WI38 (cell line): ENCODE measurements around the gene CAPN7.

Experiments
- H3K4me3 ChIP-seq: 2 replicates; pipeline ENCODE4 v1.5.1; 2011; ENCODE audit warnings: low read depth, mild to moderate bottlenecking, control low read depth, low read length
- TF ChIP-seq, protein P1 (sequence below): IDR thresholded peaks from 2 replicates; pipeline ENCODE4 v1.5.1; 2012; ENCODE audit warnings: low read depth, mild to moderate bottlenecking, control low read depth, low read length

The CAPN7 gene

DNA sequence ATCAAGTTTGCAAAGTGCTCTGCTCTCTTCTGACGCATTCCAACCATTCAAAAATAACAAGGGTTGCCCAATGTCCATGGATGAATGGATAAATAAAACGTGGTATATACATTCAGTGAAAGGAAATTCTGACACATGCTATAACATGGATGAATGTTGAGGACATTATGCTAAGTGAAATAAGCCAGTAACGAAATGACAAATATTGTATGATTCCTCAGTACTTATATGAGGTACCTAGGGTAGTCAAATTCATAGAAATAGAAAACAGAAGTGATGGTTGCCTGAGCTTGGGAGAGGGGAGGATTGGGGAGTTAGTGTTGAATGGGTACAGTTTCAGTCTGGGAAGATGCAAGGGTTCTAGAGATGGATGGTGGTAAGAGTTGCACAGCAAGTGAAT is 92.5 kb downstream of the CAPN7 start:
- no peak overlapping the region for H3K4me3 ChIP-seq
- TF ChIP-seq, protein P1, sequence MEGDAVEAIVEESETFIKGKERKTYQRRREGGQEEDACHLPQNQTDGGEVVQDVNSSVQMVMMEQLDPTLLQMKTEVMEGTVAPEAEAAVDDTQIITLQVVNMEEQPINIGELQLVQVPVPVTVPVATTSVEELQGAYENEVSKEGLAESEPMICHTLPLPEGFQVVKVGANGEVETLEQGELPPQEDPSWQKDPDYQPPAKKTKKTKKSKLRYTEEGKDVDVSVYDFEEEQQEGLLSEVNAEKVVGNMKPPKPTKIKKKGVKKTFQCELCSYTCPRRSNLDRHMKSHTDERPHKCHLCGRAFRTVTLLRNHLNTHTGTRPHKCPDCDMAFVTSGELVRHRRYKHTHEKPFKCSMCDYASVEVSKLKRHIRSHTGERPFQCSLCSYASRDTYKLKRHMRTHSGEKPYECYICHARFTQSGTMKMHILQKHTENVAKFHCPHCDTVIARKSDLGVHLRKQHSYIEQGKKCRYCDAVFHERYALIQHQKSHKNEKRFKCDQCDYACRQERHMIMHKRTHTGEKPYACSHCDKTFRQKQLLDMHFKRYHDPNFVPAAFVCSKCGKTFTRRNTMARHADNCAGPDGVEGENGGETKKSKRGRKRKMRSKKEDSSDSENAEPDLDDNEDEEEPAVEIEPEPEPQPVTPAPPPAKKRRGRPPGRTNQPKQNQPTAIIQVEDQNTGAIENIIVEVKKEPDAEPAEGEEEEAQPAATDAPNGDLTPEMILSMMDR = no peak

GRCh38 chr3:15299036-15299435 is 93.0 kb downstream of the CAPN7 start:
- H3K4me3 ChIP-seq = no peak overlapping the region
- TF ChIP-seq, protein P1 = no peak

DNA sequence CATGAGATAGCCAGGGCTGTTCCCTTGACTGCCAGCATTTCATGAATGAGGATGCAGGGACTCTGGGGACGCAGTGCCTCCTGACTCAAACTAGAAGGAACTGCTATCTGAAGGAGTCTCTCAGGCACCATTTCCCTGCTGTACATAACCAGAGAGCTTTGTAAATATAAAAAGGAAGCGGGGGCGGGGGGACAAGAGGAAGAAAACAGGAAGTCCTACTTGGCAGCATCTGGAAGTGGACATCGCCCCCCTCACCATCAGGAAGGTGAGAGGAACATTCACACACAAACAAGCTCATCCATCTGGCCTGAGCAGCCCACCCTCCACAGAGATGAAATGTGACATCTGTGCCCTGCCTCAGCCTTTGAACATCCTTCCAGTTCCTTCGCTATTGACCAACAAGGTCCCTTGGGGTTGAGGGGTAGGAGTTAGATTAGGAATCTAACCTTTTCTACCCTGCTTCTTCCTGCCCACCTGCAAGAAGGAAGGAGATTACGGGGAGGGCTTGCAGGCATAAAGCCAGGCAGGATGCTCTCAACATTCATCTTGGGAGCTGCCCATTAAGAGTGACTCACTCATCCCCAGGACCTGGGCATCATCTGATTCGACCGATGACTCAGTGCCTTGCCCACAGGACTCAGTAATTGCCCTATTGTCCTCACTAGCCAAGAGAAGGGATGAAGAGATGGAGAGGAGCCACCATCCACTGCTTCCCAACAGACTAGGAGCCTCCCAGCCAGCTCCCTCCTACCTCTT is 94.5 kb downstream of the CAPN7 start:
- TF ChIP-seq, protein P1 = no peak
- H3K4me3 ChIP-seq = no peak overlapping the region

GRCh38 chr3:15301761-15302160 is 95.7 kb downstream of the CAPN7 start:
- TF ChIP-seq, protein P1 = no peak
- H3K4me3 ChIP-seq = no peak overlapping the region
